GM19351 (cell line): Measurements from ENCODE around the gene VDAC1.
A peak's percentile ranks its signal among the peaks of the same experiment; 100 is the strongest.
"Not testable (repeated sequence)": the region's sequence is repeated elsewhere in the genome, so short reads cannot be mapped to it uniquely, and the experiment has no call there.

Source experiments
- ATAC-seq: cut with Tn5 transposase; IDR thresholded peaks from one replicate; pipeline ENCODE4 v1.9.1; 2021; ENCODE audit warnings: mild to moderate bottlenecking, moderate library complexity; ENCODE audit not compliant: unreplicated experiment

The VDAC1 gene

GRCh38 chr5:133944263-133945185 lies 60.3 kb downstream of the VDAC1 start:
- ATAC-seq, result no peak

GRCh38 chr5:133943475-133943817 lies 61.3 kb downstream of the VDAC1 start:
- no peak for ATAC-seq

- no peak for ATAC-seq
Measured at GRCh38 chr5:133942614-133943474, 61.9 kb downstream of the VDAC1 start.

GRCh38 chr5:133941456-133942196 lies 63.1 kb downstream of the VDAC1 start:
- ATAC-seq, result no peak

GRCh38 chr5:133939668-133940067 lies 65.1 kb downstream of the VDAC1 start:
- ATAC-seq, result no peak

GRCh38 chr5:133938929-133939328 lies 65.8 kb downstream of the VDAC1 start:
- peak; percentile 51 for ATAC-seq

GRCh38 chr5:133938039-133938821 lies 66.5 kb downstream of the VDAC1 start:
- no peak for ATAC-seq

GRCh38 chr5:133937628-133938027 lies 67.1 kb downstream of the VDAC1 start:
- ATAC-seq, result not testable (repeated sequence)

GRCh38 chr5:133936651-133937015 lies 68.1 kb downstream of the VDAC1 start:
- no peak for ATAC-seq

GRCh38 chr5:133935991-133936650 lies 68.7 kb downstream of the VDAC1 start:
- ATAC-seq, result not testable (repeated sequence)

GRCh38 chr5:133935667-133935940 lies 69.2 kb downstream of the VDAC1 start:
- ATAC-seq, result no peak

GRCh38 chr5:133934822-133935666 lies 69.7 kb downstream of the VDAC1 start:
- no peak for ATAC-seq

- ATAC-seq, result no peak
Measured at GRCh38 chr5:133934311-133934710, 70.5 kb downstream of the VDAC1 start.

GRCh38 chr5:133933670-133934295 lies 71.0 kb downstream of the VDAC1 start:
- ATAC-seq, result no peak

GRCh38 chr5:133933169-133933509 lies 71.6 kb downstream of the VDAC1 start:
- ATAC-seq, result no peak

GRCh38 chr5:133932441-133933168 lies 72.2 kb downstream of the VDAC1 start:
- no peak for ATAC-seq

- ATAC-seq, result no peak
Measured at GRCh38 chr5:133931546-133931945, 73.2 kb downstream of the VDAC1 start.

GRCh38 chr5:133930813-133931090 lies 74.0 kb downstream of the VDAC1 start:
- no peak for ATAC-seq
